Muscle of arm (tissue), 12 donors: ENCODE results near the gene STX8. TPM values are rescaled to one million over a fixed set of nuclear protein-coding genes. Genes with fewer than 3 reads are reported as not detected.
"Not testable (repeated sequence)": the region's sequence is repeated elsewhere in the genome, so short reads cannot be mapped to it uniquely, and the experiment has no call there.

ENCODE experiments used
- DNase-seq: peaks from one replicate; pipeline ENCODE4 v3.0.0-alpha.2; 2013
- polyA plus RNA-seq, 12 donors: library from polyadenylated mRNA; unstranded; fragments of 120-200 nt; gene quantifications; one replicate each; pipeline ENCODE4 v1.2.1, GENCODE V29; 2013; ENCODE audit not compliant: insufficient read length in 12 of 12

The STX8 gene
- polyA plus RNA-seq, 12 donors: 28.4 to 53.1 (median 46.2) TPM; not detected in 1

DNA sequence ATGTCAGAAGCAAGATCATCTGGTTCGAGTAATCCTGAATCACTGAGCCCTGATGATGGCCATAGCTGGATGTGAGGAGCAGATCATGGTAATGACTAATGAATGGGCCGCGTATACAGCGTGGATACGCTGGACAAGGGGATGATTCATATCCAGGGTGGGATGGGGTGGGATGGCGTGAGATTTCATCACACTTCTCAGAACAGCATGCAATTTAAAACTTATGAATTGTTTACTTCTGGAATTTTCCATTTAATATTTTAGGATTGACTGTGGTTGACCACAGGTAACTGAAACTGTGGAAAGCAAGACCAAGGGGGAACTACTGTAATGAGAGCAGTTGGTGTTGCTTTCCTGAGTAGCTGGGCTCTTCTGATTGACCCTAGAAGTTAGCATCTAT lies 225.5 kb downstream of the STX8 start:
- DNase-seq: no peak

DNA sequence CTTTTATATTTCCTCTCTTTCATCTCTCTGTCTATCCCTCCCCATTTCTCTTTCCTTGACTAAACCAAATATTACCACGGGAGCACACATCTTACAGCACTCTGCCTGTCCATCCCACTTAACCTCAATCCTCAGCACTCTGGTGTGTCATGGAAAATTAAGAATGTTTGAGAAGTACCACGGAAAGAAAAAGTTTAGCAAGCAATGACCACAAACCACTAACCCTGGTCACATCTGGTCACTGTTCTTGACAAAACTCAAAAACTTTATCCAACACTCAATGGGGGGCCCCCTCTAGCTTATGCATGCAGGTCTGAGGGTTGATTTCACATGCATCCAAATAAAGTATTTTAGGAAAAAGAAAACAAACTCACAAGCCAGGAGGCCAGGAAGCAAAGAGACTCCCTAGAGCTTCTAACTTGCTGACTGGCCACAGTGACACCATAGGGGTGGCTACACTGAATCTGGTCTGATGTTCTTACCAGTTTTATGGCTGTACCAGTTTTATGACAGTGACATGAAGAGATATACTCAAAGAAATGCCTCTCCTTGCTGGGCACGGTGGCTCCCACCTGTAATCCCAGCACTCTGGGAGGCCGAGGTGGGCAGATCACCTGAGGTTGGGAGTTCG lies 229.2 kb downstream of the STX8 start:
- no peak for DNase-seq

DNA sequence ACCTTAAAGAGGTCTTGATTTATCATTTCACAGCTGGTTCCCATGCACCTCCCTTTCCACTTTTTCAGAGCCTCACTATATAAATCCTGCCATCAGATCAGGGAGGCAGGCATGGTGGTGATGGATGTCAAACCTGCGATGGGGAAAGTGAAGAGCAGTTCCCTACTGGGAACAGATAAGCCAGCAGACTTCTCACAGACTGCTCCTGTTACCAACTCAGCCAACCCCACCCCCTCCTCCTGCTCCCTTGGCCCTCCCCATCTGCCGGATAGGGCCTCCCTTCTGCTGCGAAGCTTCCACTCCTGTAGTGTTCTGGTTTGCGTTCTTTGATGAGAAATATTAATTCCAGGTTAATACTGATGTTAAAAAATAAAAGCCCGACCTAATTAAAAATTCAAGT lies 232.1 kb downstream of the STX8 start:
- DNase-seq: no peak

DNA sequence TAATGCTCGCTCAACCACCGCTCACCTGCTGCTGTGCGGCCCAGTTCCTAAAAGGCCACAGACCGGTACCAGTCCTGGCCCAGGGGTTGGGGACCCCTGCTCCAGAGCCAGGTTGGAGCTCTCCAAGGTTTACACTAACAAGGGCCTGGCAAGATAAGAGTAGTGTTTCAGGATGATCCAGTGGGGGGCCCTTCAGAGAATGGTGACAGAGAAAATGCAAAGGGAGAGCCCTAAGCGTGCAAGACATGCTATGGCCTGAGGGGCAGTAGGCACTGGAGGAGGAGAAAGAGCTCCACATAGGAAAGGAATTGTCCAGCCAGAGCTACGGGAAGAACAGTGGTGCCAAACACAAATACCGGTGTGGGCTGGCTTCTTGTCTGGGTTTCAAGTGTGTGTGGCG lies 233.4 kb downstream of the STX8 start:
- no peak for DNase-seq

DNA sequence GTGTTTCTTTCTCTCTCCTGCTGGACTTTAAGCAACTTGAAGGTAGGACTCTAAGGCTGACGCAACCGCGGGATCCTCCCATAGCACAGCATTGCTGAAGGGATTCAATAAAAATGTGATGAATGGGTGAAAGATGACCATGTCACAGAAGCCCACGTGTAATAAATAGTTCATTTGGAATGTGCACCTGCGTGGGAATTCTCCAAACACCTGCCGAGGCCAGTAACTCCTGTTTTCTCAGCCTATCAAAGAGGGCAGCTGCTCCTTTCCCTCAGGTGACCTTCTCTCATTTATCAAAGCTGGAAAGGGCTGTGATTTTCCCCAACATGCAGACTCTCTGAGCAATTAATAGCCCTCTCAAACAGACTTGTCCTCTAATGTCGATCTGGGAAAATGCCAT lies 235.7 kb downstream of the STX8 start:
- no peak for DNase-seq

DNA sequence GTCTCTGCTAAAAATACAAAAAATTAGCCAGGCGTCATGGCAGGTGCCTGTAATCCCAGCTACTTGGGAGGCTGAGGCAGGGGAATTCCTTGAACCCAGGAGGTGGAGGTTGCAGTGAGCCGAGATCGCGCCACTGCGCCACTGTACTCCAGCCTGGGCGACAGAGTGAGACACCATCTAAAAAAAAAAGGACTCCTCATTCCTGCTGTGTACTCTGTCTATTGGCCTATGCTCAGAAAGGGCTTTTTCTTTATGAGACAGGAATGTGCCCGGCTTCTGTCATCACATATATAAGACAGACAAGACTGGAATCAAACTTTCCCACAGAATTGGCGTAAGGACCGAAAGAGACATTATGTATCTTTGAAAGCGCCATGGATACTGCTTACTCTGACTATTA lies 236.1 kb downstream of the STX8 start:
- not testable (repeated sequence) for DNase-seq

DNA sequence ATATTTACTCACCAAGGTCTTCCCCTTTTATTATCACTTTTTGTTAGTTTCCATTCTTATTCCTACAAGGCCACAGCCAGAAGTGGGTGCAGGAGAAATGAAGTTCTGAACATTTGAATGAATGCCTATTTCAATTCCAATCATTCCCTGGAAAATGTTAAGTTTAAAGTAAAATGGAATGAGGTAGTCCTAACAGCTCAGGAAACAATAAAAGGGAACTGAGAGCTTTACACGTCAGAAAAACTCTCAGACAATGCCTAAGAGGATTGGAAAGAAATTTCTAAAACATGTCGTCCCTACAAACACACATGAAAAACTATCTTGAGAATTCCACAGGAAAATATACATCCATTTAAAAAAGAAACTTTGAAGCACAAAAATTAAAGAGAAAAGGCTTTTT lies 238.8 kb downstream of the STX8 start:
- DNase-seq: no peak

DNA sequence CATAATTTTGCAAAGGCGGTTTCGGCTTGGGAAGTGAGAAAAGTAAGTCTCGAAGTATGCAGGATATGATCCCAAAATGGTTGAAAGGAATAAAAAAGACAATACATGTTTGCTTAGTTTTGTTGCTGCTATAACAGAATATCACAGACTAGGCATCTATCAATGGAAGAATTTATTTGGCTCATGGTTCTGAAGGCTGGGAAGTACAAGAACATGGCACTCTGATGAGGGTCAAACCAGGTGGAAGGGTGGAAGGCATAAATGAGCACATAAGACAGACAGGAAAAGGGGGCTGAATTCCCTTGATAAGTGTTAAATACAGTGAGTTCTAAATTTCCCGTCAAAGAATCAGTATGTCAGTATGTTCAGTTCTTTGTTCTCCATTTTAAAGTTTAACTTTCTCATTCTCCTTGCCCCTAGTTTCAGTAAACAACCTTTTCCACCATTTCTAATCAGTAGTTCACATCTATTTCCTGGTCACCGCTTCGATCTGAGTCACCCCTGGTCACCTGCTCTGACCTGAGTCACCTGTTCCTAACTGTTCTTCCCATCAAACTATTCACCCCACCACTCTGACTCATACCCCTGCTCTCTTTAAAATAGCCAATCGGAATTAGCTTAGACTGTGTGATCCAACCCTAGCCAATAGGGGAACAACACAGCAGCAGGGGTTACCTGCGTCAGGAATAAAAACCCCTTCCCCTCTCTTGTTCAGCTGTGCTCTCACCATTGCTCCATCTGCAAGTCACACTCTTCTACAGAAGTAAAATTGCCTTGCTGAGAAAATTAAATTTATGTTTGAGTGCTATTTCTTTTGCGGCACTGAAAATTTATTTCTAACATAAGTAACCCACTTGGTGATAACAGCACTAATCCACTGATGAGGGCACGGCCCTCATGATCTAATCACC lies 240.8 kb downstream of the STX8 start:
- DNase-seq: no peak

DNA sequence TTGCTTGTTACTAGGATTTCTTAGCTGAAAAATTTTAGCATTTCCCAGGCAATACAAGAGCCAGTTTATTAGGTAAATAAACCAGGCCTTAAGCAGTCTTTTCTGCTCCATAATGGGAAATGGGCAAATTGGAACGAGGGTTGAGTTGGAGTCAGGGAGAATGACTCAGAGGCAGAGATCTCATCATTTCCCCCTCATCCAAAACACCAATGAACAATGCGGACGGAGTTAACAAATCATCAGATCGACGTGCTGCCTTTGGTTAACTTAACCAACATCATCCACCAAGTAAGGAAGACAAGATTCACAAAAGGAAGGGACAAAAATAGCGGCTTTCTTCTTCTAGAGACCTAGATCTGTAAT lies 243.5 kb downstream of the STX8 start:
- DNase-seq: no peak

DNA sequence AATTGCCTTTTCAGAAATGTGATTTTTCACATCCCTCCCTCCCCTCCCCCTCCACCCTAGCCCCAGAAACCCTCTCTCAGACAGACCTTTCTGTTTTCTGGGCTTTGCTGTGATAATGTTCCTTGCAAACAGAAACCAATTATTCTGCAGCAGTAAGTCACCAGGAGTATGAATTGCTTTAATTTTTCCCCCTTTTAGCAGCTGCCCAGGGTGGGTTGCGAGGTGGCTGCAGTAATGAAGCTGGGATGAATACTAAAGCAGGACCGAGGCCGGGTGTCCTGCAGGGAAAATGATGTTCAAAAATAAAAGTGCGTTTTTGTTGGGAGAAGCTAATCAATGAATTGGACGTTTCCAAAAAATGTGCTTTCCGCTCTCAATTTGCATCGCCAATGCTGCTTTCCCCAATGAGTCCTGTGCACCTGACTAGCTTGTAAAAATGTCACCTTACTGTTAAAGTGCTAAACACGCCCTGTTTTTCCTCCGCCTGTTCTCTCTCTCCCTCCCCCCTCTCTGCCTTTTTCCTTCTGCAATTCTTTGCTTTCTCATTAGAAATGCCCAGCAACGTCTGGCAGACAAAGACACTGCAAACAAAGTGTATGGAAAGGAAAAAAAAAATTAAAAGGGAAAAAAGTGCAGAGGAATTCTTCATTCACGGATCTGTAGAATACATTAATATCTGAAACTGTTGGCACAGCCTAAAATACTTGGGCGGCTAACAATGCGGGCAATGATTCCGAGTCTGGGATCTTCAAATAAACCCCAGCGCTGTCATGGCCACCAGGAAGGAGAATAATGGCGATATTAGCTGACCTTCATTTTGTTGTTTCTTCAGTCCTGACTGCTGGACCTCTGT lies 244.1 kb downstream of the STX8 start:
- peak; percentile 25 for DNase-seq

DNA sequence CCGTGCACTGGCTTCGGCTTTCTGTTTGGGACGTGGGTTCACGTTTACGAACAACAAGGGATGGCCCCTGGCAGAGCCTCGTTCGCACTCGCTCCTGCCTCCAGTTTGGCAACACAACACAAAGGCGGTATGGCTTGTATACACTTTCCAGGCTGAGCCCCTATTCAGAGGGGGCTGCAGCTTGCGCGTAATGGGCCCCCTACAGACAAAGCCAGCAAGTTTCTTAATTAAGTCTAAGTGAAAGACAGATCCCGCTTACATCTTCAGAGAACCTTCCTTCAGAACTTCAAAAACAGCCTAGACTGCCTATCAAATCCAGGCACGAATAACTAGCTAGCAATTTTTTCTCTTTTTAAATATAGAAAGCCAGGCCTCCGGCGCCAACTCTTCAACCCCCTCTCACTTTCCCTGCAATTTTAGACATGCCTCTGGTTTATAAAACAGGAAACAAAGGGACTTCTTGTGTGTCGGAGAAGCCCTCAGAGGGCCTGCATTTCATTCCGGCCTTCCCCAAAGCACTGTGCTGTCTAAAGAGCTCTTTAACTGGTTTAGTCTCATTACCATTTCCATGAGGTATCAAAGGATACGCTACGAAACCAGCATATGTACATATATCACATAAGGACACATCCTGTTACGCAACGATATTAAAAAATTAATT lies 244.9 kb downstream of the STX8 start:
- no peak for DNase-seq

DNA sequence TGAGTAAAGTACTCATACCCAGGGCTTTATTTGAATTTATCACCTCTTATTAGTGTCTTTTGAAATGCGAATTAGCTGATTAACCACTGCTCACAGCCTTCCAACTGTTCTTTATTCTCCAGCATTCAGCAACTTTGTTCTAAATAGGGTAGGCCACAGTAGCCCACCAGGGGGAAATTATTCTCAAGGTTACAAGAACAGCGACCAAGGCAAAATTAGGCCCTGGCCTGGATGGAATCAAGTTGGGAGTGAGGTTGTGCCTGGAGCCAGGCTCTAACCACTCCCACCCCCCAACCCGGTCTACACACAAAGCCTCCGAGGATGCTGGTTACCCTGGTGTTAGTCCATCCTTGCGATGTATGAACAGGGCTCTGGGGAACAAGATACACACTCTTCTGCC lies 245.5 kb downstream of the STX8 start:
- no peak for DNase-seq

DNA sequence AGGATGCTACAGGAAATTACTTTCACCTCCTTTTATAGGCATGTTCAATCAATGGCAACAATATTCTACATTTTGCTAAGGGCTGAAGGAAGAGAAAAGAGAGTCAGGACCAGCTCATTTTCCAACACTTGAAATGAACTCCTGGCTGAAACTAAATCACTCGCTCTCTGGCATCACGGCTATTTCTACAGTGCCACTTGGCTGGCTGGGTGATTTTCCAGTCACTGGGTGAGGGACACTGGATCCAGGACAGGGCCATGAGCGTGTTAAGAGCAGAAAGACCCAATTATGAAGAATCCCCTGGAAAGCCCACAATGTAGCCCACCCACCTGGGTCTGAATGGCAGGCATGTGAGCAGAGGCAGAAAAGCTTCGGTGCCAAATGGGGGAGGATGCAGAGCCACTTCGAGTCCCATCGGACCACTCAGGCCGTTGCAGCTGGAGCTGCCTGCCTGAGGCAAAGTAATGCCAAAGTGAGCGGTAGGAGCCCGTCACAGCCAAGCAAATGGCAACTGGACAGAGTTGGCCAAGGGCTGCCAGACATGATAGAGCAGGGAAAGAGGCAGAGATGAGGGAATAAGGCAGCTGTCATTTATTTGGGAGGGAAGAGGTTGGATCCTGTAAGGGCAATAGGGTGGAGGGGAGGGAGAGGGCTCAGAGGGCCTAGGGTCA lies 246.2 kb downstream of the STX8 start:
- DNase-seq: no peak

DNA sequence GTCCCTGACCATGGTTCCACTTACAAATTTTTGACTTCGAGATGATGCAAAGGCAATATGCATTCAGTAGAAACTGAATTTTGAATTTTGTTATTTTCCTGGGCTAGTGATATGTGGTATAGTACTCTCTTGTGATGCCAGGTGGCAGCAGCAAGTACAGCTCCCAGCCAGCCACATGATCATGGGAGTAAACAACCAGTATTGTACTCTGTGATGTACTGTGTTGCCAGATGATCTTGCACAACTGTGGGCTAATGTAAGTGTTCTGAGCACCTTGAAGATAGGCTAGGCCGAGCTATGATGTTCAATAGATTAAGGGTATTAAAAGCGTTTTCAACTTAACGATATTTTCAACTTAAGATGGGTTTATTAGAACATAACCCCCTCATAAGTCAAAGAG lies 250.8 kb downstream of the STX8 start:
- no peak for DNase-seq

DNA sequence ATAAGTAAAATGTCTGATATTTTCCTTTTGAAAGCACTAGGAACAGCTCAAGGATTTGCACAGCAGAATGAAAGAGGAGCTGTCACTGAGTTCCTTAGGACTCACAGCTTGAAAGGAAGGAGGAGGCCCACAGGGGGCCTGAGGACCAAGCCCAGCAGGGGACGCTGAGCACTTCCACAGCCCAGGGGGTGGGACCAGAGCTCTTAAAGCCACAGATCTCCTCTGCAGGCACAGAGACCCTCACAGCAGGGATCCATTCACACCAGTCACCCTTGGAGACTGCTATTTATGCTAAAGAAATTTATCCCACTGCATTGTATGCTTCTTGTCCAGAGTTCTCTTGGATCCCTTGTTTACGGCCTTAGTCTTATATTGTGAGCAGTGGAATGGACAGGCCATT lies 253.3 kb downstream of the STX8 start:
- DNase-seq: no peak

DNA sequence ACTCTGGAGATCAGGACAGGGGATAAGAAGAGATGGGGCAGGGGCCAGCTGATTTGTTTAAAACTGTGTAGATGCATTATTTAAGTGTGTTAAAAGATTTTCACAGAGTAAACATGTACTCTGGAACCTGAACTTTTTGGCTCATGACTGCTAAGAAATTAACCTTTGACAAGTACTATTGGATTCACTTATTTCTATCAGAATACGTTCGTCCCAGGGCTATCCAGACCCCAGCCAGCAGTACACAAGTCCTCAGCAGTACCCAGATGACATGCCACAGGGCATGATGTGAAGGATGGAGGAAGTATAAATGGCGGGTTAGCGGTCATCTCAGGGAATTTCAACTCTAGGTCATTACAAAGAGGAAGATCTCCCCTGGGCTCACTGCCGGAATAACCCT lies 253.7 kb downstream of the STX8 start:
- no peak for DNase-seq

DNA sequence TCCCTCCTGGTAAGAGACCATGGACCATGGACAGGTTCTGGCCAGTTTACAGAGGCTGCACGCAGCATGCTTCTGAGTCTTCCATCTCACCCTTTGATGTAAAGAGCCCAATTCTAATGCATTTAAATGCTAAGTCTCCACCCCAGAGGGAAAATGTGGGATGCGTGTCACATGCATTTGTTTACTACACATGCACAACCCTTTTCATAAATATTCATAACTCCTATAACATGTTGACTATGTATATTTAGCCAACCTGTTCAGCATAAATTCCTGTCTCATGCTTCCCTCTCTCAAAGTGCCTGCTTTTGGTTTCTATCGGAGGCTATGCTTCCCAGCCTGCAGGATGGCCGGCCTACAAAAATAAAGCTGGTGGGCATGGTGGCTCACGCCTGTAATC lies 260.3 kb downstream of the STX8 start:
- no peak for DNase-seq

DNA sequence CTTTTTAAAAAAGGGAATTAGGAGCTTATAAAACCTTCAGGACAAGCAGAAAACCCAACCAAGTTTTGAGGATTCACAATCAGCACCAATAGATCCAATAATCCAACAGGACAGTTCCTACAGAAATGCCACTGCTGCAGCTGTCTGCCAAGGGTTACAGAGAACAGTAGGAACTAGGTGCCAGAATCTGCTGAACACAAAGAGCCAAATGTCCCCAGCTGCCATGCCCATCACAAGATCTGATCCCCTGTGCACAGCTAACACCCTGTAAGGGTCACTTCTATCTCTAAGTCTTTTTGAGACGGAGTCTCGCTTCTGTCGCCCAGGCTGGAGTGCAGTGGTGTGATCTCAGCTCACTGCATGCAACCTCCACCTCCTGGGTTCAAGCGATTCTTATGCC lies 262.3 kb downstream of the STX8 start:
- DNase-seq: no peak

DNA sequence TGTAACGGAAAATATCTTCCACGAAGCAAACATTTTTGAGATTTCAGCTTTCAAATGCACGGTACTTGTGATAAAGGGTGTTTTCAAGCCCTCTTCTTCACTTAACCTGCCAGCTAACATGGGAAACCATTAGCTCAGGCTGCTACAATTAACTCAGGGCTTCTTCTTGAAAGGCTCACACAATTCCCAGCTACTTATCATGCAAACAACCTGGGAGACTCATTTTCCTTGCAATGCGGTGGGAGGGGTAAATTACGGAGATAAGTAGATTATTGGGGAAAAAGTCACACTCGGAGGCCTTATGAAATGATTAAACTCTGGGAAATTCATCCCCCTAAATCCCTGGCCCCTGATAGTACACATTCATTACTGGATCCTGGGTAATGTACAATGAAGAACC lies 266.4 kb downstream of the STX8 start:
- no peak for DNase-seq

DNA sequence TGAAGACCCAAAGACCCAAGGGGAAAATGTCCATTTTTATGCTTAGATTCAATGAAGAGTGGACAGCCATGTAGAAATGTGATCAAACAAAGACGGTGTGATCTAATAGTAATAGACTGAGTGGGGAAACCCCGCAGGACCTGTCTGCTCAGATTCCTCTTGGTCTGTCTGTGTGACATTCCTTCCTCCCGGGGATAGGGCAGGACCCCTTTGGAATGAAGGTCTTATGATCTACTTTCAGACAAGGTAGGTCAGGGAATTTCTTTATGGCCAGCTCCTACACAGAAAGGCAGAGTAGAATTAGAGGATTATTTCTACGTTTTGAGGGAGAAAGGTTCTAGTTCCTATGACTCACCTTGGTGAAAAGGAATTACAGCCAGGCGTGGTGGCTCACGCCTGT lies 267.6 kb downstream of the STX8 start:
- DNase-seq: no peak

DNA sequence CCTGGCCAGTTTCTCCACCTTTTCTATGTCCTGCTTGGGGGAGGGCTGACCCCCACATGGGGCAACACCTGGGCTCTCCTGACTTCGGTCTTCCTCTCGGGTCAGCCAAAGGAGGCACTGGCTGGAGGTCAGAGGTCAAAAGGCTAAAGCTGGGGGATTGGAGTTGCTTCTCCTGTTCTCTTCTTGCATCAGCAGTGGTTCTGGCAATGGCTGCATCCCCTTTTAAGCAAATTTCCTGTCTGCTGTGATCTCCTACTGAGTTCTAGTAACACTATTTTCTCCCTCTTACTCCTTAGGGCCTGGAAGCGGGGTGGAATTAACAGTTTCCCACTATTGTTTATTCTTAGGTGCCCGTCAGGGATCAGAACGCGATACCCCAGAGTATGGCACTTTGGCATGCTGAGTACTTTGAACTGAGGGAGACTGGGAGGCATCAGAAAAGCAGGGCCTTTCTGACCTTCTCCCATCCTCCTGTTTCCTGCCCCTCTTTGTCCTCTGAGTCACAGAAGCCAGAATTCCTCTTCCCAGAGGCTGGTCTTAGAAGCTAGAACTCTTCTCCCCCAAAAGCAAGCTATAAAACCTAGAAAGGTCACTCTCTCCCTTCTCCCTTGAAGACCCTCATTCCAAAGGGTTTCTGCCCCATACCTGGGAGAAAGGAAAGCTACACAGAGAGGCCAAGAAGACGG lies 268.2 kb downstream of the STX8 start:
- no peak for DNase-seq
